SK-N-SH treated with all-trans-retinoic acid at 6 μM for 48 hours (cell line): ENCODE data around the gene KLHL26.

Experiments used
- ATAC-seq: fragments of 200-7000 bp; cut with Tn5 transposase; 3 replicates; pipeline ENCODE4 v1.9.1; 2020; ENCODE audit warnings: mild to moderate bottlenecking, moderate library complexity
- ARNTL ChIP-seq: fragments of 450-650 bp; formaldehyde crosslinking; IDR thresholded peaks from 2 replicates; pipeline ENCODE4 v1.5.0; 2020; ENCODE audit warnings: low read depth, mild to moderate bottlenecking, moderate library complexity, borderline replicate concordance
- BACH2 ChIP-seq: fragments of 250-450 bp; sonication (Bioruptor Pico); IDR thresholded peaks from 2 replicates; pipeline ENCODE4 v1.9.0; 2021; ENCODE audit warnings: mild to moderate bottlenecking, borderline replicate concordance
- CSDC2 ChIP-seq: fragments of 250-450 bp; sonication (Bioruptor Pico); IDR thresholded peaks from 2 replicates; pipeline ENCODE4 v1.5.0; 2020; ENCODE audit warnings: mild to moderate bottlenecking, moderate library complexity
- ESRRG ChIP-seq: fragments of 250-450 bp; sonication (Bioruptor Pico); IDR thresholded peaks from 2 replicates; pipeline ENCODE4 v1.6.1; 2021; ENCODE audit warnings: mild to moderate bottlenecking
- GLIS3 ChIP-seq: fragments of 250-450 bp; sonication (Bioruptor Pico); IDR thresholded peaks from 2 replicates; pipeline ENCODE4 v1.5.0; 2020; ENCODE audit warnings: mild to moderate bottlenecking, moderate library complexity
- ISL1 ChIP-seq: fragments of 250-450 bp; sonication (Bioruptor Pico); IDR thresholded peaks from 2 replicates; pipeline ENCODE4 v2.1.2; 2022; ENCODE audit warnings: mild to moderate bottlenecking, moderate library complexity
- OSR1 ChIP-seq: fragments of 250-450 bp; sonication (Bioruptor Pico); IDR thresholded peaks from 2 replicates; pipeline ENCODE4 v1.8.0; 2022; ENCODE audit warnings: moderate library complexity, mild to moderate bottlenecking, inconsistent platforms
- PPARA ChIP-seq: fragments of 250-450 bp; sonication (Bioruptor Pico); IDR thresholded peaks from 2 replicates; pipeline ENCODE4 v1.5.0; 2020; ENCODE audit warnings: mild to moderate bottlenecking, borderline replicate concordance
- SNAI2 ChIP-seq: fragments of 250-450 bp; sonication (Bioruptor Pico); IDR thresholded peaks from 2 replicates; pipeline ENCODE4 v1.5.0; 2020; ENCODE audit warnings: mild to moderate bottlenecking, moderate library complexity
- TOX ChIP-seq: fragments of 250-450 bp; sonication (Bioruptor Pico); IDR thresholded peaks from 2 replicates; pipeline ENCODE4 v1.8.0; 2021; ENCODE audit warnings: mild to moderate bottlenecking, moderate library complexity, borderline replicate concordance
- ZC3H10 ChIP-seq: fragments of 250-450 bp; sonication (Bioruptor Pico); IDR thresholded peaks from 2 replicates; pipeline ENCODE4 v1.5.1; 2021; ENCODE audit warnings: mild to moderate bottlenecking, moderate library complexity
- ZFP30 ChIP-seq: fragments of 450-650 bp; formaldehyde crosslinking; IDR thresholded peaks from 2 replicates; pipeline ENCODE4 v1.5.0; 2022; ENCODE audit warnings: mild to moderate bottlenecking, moderate library complexity
- ZNF565 ChIP-seq: fragments of 450-650 bp; formaldehyde crosslinking; conservative IDR thresholded peaks from 2 replicates; pipeline ENCODE4 v1.5.0; 2020; ENCODE audit warnings: low read depth, mild to moderate bottlenecking, moderate library complexity
- ZNF8 ChIP-seq: fragments of 450-650 bp; formaldehyde crosslinking; IDR thresholded peaks from 2 replicates; pipeline ENCODE4 v1.5.0; 2020; ENCODE audit warnings: mild to moderate bottlenecking, moderate library complexity
- TF ChIP-seq, protein P1 (sequence below): fragments of 250-450 bp; sonication (Bioruptor Pico); IDR thresholded peaks from 2 replicates; pipeline ENCODE4 v1.5.0; 2020; ENCODE audit warnings: mild to moderate bottlenecking, moderate library complexity
- TF ChIP-seq, protein P2 (sequence below): fragments of 250-450 bp; sonication (Bioruptor Pico); IDR thresholded peaks from 2 replicates; pipeline ENCODE4 v1.8.0; 2020; ENCODE audit warnings: mild to moderate bottlenecking, moderate library complexity, borderline replicate concordance
- TF ChIP-seq, protein P3 (sequence below): fragments of 250-450 bp; sonication (Bioruptor Pico); IDR thresholded peaks from 2 replicates; pipeline ENCODE4 v1.5.1; 2021; ENCODE audit warnings: mild to moderate bottlenecking, moderate library complexity
- TF ChIP-seq, protein P4 (sequence below): fragments of 250-450 bp; sonication (Bioruptor Pico); IDR thresholded peaks from 2 replicates; pipeline ENCODE4 v1.5.1; 2020; ENCODE audit warnings: low read depth, mild to moderate bottlenecking, moderate library complexity

Gene KLHL26

DNA sequence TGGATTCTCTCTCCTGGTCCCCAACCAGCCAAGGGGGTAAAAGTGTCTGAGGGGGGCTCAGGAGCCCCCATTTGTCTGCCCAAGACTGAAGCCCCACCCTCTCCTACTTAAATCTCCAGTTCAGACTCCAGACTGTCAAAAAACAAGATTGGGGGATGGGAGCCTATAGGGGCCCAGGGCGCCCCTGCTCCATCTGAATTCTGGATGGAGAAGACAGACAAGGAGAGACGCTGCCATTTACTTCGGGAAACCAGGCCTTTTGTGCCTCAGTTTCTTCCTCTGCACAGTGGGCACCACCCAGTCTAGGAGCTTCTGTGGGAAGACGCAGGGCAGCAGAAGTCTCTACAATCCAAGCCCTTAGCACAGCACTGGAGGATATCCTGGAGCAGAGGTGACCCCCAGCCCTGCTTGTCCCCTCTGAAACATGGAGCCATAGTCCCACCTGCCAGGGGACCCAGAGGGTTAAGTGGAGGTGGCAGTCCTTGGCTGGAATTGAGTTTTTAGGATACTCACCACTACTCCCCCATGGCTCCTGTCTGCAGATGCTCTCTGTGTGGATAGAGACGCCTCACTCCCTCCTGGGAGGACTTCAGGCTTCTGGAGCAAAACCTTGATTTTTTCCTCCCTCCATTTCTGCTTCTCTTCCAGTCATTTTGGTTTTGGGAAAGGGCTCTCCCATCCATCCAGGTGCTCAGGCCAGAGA lies 28.6 kb upstream of the KLHL26 start (continued):
- TF ChIP-seq, protein P1, sequence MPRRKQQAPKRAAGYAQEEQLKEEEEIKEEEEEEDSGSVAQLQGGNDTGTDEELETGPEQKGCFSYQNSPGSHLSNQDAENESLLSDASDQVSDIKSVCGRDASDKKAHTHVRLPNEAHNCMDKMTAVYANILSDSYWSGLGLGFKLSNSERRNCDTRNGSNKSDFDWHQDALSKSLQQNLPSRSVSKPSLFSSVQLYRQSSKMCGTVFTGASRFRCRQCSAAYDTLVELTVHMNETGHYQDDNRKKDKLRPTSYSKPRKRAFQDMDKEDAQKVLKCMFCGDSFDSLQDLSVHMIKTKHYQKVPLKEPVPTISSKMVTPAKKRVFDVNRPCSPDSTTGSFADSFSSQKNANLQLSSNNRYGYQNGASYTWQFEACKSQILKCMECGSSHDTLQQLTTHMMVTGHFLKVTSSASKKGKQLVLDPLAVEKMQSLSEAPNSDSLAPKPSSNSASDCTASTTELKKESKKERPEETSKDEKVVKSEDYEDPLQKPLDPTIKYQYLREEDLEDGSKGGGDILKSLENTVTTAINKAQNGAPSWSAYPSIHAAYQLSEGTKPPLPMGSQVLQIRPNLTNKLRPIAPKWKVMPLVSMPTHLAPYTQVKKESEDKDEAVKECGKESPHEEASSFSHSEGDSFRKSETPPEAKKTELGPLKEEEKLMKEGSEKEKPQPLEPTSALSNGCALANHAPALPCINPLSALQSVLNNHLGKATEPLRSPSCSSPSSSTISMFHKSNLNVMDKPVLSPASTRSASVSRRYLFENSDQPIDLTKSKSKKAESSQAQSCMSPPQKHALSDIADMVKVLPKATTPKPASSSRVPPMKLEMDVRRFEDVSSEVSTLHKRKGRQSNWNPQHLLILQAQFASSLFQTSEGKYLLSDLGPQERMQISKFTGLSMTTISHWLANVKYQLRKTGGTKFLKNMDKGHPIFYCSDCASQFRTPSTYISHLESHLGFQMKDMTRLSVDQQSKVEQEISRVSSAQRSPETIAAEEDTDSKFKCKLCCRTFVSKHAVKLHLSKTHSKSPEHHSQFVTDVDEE: no peak
- TF ChIP-seq ARNTL (no peak), BACH2 (CRISPR knock-in tag) (no peak), ZC3H10 (no peak), SNAI2 (CRISPR knock-in tag) (no peak), CSDC2 (CRISPR knock-in tag) (no peak), ZNF8 (CRISPR knock-in tag) (no peak)
- TF ChIP-seq, all 23 proteins: peak for 0

DNA sequence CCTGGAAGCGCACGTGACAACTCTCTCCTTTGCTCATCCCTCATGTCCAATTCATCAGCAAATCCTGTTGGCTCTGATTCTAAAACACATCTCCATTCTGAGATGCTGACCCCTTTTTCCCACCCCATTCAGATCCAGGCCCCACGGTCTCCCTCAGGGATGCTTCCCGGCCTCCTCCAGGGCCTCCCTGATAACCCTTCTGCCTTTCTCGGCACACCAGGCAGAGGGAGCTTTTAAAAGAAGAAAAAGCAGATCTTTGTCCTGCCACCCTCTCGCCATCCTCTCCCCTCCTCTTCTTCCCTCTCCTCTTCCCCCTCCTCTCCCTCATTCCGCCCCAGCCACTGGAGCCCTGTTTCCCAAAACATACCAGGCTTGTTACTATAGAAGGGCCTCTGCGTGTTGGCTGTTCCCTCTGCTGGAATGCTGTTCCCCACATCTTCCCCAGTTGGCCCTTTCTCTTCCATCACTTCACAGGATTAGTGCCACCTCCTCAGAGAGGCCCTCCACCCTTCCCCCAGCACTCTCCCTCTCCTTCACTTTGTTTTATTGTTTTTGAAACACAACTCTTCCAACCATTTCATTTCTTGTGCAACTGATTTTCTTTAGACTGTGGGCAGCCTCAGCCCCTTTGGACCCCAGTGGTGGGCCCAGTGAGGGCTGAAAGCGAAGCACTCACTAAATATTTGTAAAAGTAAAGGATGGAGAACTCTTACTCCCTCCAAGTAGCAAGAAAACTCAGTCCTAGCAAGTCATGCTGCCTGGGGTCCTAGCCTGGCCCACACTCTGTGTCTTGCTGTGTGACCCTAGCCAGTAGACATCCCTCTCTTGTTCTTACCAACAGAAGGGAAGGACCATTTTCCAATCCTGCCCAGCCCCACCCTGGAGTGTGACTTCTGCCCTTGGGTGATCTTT lies 27.8 kb upstream of the KLHL26 start:
- TF ChIP-seq GLIS3 (CRISPR knock-in tag): no peak
- TF ChIP-seq ESRRG (CRISPR knock-in tag): no peak
- no peak for TF ChIP-seq PPARA (CRISPR knock-in tag)
- TF ChIP-seq ZNF565: no peak
- TF ChIP-seq ZC3H10: no peak
- no peak for TF ChIP-seq ARNTL
- no peak for TF ChIP-seq TOX (CRISPR knock-in tag)
- no peak for TF ChIP-seq OSR1
- TF ChIP-seq, all 23 proteins: peak for 0
- no peak for ATAC-seq

DNA sequence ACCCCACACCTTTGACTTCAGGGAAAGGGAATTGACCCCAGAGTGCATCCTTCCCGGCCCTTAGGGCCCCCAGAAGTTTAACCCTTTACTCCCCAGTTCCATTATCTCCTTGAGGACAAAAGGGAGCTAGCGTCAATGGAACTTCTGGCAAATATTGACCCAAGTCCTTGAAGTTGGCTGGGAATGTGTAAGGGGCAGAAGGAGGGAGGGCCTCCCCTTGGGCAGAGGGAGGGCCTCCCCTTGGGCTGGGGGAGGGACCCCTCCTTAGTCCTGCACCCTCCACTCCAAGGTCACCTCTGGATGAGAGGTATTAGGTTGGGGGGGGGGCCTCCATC lies 27.1 kb upstream of the KLHL26 start:
- no peak for ATAC-seq

DNA sequence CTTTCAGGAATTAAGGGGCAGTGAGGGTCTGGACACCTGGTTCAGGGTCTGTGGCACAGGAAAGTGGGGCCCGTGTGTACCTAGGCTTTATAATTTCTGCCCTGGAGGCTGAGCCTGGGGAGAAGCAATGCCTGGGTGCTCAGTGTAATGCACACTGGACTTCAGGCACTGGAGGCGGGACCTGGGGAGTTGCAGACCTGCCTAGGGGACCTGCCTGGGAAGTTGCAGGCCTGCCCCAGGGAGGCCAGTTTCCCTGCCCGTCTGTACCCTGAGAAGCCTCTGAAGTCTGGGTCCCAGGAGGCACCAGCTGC lies 26.6 kb upstream of the KLHL26 start:
- ATAC-seq: no peak; the same call in 2 of the 3 replicates
- TF ChIP-seq ZC3H10 (no peak), CSDC2 (CRISPR knock-in tag) (no peak), ZNF565 (no peak), ZFP30 (CRISPR knock-in tag) (no peak), ESRRG (CRISPR knock-in tag) (no peak), TOX (CRISPR knock-in tag) (no peak), ISL1 (CRISPR knock-in tag) (no peak), ARNTL (no peak), PPARA (CRISPR knock-in tag) (no peak)
- TF ChIP-seq, protein P2, sequence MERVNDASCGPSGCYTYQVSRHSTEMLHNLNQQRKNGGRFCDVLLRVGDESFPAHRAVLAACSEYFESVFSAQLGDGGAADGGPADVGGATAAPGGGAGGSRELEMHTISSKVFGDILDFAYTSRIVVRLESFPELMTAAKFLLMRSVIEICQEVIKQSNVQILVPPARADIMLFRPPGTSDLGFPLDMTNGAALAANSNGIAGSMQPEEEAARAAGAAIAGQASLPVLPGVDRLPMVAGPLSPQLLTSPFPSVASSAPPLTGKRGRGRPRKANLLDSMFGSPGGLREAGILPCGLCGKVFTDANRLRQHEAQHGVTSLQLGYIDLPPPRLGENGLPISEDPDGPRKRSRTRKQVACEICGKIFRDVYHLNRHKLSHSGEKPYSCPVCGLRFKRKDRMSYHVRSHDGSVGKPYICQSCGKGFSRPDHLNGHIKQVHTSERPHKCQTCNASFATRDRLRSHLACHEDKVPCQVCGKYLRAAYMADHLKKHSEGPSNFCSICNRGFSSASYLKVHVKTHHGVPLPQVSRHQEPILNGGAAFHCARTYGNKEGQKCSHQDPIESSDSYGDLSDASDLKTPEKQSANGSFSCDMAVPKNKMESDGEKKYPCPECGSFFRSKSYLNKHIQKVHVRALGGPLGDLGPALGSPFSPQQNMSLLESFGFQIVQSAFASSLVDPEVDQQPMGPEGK (CRISPR knock-in tag): no peak
- TF ChIP-seq, protein P3, sequence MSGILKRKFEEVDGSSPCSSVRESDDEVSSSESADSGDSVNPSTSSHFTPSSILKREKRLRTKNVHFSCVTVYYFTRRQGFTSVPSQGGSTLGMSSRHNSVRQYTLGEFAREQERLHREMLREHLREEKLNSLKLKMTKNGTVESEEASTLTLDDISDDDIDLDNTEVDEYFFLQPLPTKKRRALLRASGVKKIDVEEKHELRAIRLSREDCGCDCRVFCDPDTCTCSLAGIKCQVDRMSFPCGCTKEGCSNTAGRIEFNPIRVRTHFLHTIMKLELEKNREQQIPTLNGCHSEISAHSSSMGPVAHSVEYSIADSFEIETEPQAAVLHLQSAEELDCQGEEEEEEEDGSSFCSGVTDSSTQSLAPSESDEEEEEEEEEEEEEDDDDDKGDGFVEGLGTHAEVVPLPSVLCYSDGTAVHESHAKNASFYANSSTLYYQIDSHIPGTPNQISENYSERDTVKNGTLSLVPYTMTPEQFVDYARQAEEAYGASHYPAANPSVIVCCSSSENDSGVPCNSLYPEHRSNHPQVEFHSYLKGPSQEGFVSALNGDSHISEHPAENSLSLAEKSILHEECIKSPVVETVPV (CRISPR knock-in tag): no peak
- TF ChIP-seq, protein P4, sequence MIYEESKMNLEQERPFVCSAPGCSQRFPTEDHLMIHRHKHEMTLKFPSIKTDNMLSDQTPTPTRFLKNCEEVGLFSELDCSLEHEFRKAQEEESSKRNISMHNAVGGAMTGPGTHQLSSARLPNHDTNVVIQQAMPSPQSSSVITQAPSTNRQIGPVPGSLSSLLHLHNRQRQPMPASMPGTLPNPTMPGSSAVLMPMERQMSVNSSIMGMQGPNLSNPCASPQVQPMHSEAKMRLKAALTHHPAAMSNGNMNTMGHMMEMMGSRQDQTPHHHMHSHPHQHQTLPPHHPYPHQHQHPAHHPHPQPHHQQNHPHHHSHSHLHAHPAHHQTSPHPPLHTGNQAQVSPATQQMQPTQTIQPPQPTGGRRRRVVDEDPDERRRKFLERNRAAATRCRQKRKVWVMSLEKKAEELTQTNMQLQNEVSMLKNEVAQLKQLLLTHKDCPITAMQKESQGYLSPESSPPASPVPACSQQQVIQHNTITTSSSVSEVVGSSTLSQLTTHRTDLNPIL (CRISPR knock-in tag): no peak

More for the DNA sequence above, 27.1 kb upstream of the KLHL26 start:
- no peak for TF ChIP-seq ARNTL
- TF ChIP-seq, all 23 proteins: peak for 0
